Endothelial cell of umbilical vein (primary cell): Measurements from ENCODE around the gene VPS8.

ENCODE experiments used
- EZH2 ChIP-seq: IDR thresholded peaks from 2 replicates; pipeline ENCODE4 v1.6.1; 2012; ENCODE audit warnings: borderline replicate concordance, low read depth, mild to moderate bottlenecking, moderate library complexity, low read length, inconsistent platforms; ENCODE audit not compliant: severe bottlenecking
- FOS ChIP-seq: IDR thresholded peaks from 2 replicates; pipeline ENCODE4 v1.6.1; 2011; ENCODE audit warnings: mild to moderate bottlenecking, low read length, moderate library complexity, borderline replicate concordance; ENCODE audit not compliant: insufficient read depth
- GATA2 ChIP-seq: IDR thresholded peaks from 2 replicates; pipeline ENCODE4 v1.7.0; 2011; ENCODE audit warnings: low read depth, mild to moderate bottlenecking, moderate library complexity, mixed read lengths, low read length; ENCODE audit not compliant: insufficient read length, insufficient read depth
- MYC ChIP-seq: IDR thresholded peaks from one replicate; pipeline ENCODE4 v1.6.1; 2011; ENCODE audit warnings: mild to moderate bottlenecking, low read depth, low read length
- POLR2A ChIP-seq: IDR thresholded peaks from 2 replicates; pipeline ENCODE4 v1.6.1; 2012; ENCODE audit warnings: low read depth, mild to moderate bottlenecking, control low read depth, low read length
- POLR2AphosphoS5 ChIP-seq: IDR thresholded peaks from 2 replicates; pipeline ENCODE4 v1.6.1; 2012; ENCODE audit warnings: low read depth, mild to moderate bottlenecking, control low read depth, low read length, moderate library complexity; ENCODE audit not compliant: insufficient read depth
- TF ChIP-seq, protein P1 (sequence below), 2 donors: IDR thresholded peaks; 1 replicate in 1 of 2; 2 replicates in 1 of 2; pipeline ENCODE4 v1.5.1; 2011; ENCODE audit warnings: low read length in 2 of 2, mild to moderate bottlenecking in 2 of 2, moderate library complexity in 2 of 2, control low read depth in 1 of 2, inconsistent platforms in 1 of 2, low read depth in 1 of 2; ENCODE audit not compliant: insufficient read depth in 1 of 2; ENCODE audit errors: extremely low read depth in 1 of 2

DNA sequence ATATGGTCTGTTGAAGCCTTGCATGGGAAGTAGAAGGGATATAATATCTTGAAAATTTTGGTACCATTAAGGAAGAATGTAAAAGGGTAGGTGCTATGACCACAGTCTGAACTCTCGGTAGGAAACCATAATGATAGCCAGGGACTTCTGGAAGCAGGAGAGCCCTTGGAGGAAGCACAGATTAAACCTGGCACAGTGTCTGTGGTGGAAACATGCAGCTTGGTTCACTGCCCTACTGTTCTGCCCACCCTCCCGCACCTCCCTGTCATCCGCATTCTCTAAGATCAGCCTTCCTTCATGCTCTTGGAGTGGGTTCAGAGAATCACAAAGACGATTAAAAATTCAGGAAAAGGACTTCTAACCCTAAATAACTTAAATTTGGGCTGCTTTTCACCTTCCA, 20.9 kb downstream of the VPS8 start:
- no peak for TF ChIP-seq POLR2A
- no peak for TF ChIP-seq POLR2AphosphoS5
- TF ChIP-seq, protein P1, sequence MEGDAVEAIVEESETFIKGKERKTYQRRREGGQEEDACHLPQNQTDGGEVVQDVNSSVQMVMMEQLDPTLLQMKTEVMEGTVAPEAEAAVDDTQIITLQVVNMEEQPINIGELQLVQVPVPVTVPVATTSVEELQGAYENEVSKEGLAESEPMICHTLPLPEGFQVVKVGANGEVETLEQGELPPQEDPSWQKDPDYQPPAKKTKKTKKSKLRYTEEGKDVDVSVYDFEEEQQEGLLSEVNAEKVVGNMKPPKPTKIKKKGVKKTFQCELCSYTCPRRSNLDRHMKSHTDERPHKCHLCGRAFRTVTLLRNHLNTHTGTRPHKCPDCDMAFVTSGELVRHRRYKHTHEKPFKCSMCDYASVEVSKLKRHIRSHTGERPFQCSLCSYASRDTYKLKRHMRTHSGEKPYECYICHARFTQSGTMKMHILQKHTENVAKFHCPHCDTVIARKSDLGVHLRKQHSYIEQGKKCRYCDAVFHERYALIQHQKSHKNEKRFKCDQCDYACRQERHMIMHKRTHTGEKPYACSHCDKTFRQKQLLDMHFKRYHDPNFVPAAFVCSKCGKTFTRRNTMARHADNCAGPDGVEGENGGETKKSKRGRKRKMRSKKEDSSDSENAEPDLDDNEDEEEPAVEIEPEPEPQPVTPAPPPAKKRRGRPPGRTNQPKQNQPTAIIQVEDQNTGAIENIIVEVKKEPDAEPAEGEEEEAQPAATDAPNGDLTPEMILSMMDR (IDR thresholded peaks at IDR 0.05; ENCODE audit: extremely low read depth in 1 of 2, insufficient read depth in 1 of 2, low read depth in 1 of 2, low read length in 2 of 2): no peak
- TF ChIP-seq MYC: no peak
- TF ChIP-seq GATA2: no peak
- TF ChIP-seq EZH2: no peak
- no peak for TF ChIP-seq FOS
